Activated B cell treated with CpG ODN at 0.5 μM for 24 hours (primary cell): ENCODE data around the gene OBI1. TPM values are rescaled to one million over a fixed set of nuclear protein-coding genes. Genes with fewer than 3 reads are reported as not detected.

Experiments used
- ATAC-seq: fragments of 200-7000 bp; cut with Tn5 transposase; one replicate; pipeline ENCODE4 v1.10.0; 2021; ENCODE audit warnings: low read depth, mild to moderate bottlenecking, moderate library complexity
- CTCF ChIA-PET: fragments of 350-600 bp; sonication (Branson Sonifier 250); formaldehyde crosslinking; loops from one replicate; lab custom pipeline; 2021; ENCODE audit warnings: antibody characterized with exemption; lab: Charles Lee
- POLR2A ChIA-PET: fragments of 350-600 bp; sonication (Branson Sonifier 250); formaldehyde crosslinking; loops from one replicate; lab custom pipeline; 2021; ENCODE audit warnings: antibody characterized with exemption; lab: Charles Lee
- DNase-seq: peaks from one replicate; pipeline ENCODE4 v3.0.0; 2022
- H3K27ac Mint-ChIP-seq: one replicate; pipeline ENCODE4 v1.8.0; 2020; ENCODE audit warnings: mixed read lengths
- H3K27me3 Mint-ChIP-seq: one replicate; pipeline ENCODE4 v1.8.0; 2021; ENCODE audit warnings: mixed read lengths
- H3K36me3 Mint-ChIP-seq: one replicate; pipeline ENCODE4 v1.8.0; 2021; ENCODE audit warnings: low read depth, mixed read lengths
- H3K4me1 Mint-ChIP-seq: one replicate; pipeline ENCODE4 v1.8.0; 2021; ENCODE audit warnings: mixed read lengths
- H3K4me3 Mint-ChIP-seq: one replicate; pipeline ENCODE4 v1.8.0; 2020; ENCODE audit warnings: mild to moderate bottlenecking, mixed read lengths
- H3K9me3 Mint-ChIP-seq: one replicate; pipeline ENCODE4 v1.8.0; 2020; ENCODE audit warnings: mixed read lengths
- intact Hi-C: fragments of 100-400 bp; cut with micrococcal nuclease; formaldehyde crosslinking; loops from one replicate; pipeline ENCODE4 v1.15.1; 2024
- total RNA-seq: library from RNA; stranded (reverse); gene quantifications from 2 replicates; pipeline ENCODE4 v1.2.3, GENCODE V29; 2022
- TF ChIP-seq, protein P1 (sequence below): fragments of 200-600 bp; IDR thresholded peaks from one replicate; pipeline ENCODE4 v1.8.0; 2022; ENCODE audit warnings: antibody characterized with exemption, mild to moderate bottlenecking

The OBI1 gene
- total RNA-seq, 1 donor from 2014 or later: 19.1 TPM

DNA sequence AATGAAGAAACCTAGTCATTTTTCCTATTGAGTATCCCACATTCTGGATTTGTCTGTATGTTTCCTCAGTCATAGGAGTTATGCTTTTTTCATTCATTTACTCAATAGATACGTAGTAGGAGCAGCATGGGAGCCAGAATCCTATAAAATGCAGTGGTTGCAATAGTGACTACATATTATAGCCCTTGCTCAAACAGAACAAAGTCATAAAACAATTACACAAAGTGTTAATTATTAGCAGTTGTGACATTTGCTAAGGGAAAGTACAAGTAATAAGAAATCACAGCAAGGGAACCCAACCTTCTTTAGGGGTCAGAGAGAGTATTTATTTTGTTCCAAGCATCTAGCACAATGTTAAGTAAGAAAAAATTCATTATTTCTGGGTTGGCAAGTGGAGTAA is 27.9 kb downstream of the OBI1 start:
- Mint-ChIP-seq H3K27ac (no peak overlapping the region), H3K4me3 (no peak overlapping the region), H3K9me3 (no peaks in the 10 kb centered on the region), H3K36me3 (peaks cover 81% of the 10 kb centered on the region), H3K4me1 (no peaks in the 10 kb centered on the region), H3K27me3 (no peaks in the 10 kb centered on the region)
- ChIA-PET POLR2A (no interaction called here), CTCF (no interaction called here)
- no peak for ATAC-seq
- no peak for DNase-seq
- TF ChIP-seq, protein P1, sequence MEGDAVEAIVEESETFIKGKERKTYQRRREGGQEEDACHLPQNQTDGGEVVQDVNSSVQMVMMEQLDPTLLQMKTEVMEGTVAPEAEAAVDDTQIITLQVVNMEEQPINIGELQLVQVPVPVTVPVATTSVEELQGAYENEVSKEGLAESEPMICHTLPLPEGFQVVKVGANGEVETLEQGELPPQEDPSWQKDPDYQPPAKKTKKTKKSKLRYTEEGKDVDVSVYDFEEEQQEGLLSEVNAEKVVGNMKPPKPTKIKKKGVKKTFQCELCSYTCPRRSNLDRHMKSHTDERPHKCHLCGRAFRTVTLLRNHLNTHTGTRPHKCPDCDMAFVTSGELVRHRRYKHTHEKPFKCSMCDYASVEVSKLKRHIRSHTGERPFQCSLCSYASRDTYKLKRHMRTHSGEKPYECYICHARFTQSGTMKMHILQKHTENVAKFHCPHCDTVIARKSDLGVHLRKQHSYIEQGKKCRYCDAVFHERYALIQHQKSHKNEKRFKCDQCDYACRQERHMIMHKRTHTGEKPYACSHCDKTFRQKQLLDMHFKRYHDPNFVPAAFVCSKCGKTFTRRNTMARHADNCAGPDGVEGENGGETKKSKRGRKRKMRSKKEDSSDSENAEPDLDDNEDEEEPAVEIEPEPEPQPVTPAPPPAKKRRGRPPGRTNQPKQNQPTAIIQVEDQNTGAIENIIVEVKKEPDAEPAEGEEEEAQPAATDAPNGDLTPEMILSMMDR: no peak
- intact Hi-C loops: no loop called here

DNA sequence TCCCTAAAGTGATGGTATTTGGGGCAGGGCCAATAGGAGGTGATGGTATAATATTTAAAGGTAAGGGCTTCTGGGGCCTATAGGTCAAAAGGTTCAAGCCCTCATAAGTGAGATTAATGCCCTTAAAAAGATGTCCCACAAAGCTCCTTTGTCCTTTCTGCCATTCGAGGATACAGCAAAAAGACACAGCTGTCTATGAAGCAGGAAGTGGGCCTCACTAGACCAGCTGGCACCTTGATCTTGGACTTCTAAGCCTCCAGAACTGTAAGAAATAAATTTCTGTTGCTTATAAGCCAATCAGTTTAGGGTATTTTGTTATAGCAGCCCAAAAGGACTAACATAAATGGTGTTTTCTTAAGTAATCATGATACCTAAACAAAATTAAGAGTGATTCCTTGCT is 28.4 kb downstream of the OBI1 start:
- Mint-ChIP-seq H3K4me1 (no peaks in the 10 kb centered on the region), H3K4me3 (no peak overlapping the region), H3K27me3 (no peaks in the 10 kb centered on the region), H3K27ac (no peak overlapping the region), H3K9me3 (no peaks in the 10 kb centered on the region), H3K36me3 (peaks cover 79% of the 10 kb centered on the region)
- intact Hi-C loops: no loop called here
- TF ChIP-seq, protein P1: no peak
- CTCF ChIA-PET: no interaction called here
- ATAC-seq: no peak
- POLR2A ChIA-PET: no interaction called here
- no peak for DNase-seq

DNA sequence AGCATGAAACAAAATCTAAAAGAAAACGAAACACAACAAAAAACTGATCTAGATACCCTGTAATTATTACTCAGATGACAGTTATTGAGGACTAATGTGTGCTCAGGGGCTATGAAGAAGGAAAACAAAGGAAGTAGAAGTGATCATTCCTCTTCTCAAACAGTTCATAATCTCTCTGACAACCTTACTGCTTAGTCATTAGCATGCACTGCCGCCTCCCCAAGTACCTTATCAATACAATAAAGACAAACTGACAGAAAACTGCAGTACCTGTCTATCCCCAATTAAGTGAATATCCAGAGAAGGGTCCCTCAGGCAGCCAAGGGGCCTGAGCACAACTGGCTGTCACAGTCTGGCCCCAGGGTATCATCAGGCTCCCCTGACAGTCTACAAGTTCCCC is 33.6 kb downstream of the OBI1 start:
- intact Hi-C loops: no loop called here
- CTCF ChIA-PET: no interaction called here
- H3K27ac Mint-ChIP-seq: no peak overlapping the region

DNA sequence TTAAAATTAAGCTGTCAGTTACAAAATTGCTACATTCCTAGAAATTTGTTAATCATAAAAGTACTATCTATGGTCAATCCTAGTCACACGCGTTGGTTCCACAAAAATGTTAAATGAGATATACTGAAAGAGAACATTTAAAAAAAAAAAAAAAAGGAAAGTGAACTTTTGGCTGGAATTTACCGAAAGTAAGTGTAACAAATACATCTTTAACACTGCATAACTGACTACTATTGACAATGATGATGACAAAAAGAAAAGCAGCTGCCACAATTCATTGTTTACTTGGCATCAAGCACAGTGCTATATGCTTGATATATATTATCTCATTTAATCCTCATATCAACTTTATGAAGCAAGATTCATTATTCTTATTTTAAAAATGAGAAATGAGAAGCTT is 35.8 kb downstream of the OBI1 start:
- no peak overlapping the region for H3K27ac Mint-ChIP-seq
- TF ChIP-seq, protein P1: no peak
- H3K36me3 Mint-ChIP-seq: peaks cover 63% of the 10 kb centered on the region
- no peak for ATAC-seq
- H3K9me3 Mint-ChIP-seq: no peaks in the 10 kb centered on the region
- intact Hi-C loops: no loop called here
- H3K4me3 Mint-ChIP-seq: no peak overlapping the region
- POLR2A ChIA-PET: no interaction called here
- H3K4me1 Mint-ChIP-seq: no peaks in the 10 kb centered on the region
- DNase-seq: no peak
- CTCF ChIA-PET: no interaction called here
- no peaks in the 10 kb centered on the region for H3K27me3 Mint-ChIP-seq

More for the DNA sequence above, 33.6 kb downstream of the OBI1 start:
- TF ChIP-seq, protein P1: no peak
- POLR2A ChIA-PET: no interaction called here
- no peak for DNase-seq
- Mint-ChIP-seq H3K36me3 (peaks cover 72% of the 10 kb centered on the region), H3K4me3 (no peak overlapping the region), H3K27me3 (no peaks in the 10 kb centered on the region), H3K4me1 (no peaks in the 10 kb centered on the region), H3K9me3 (no peaks in the 10 kb centered on the region)
- ATAC-seq: no peak

DNA sequence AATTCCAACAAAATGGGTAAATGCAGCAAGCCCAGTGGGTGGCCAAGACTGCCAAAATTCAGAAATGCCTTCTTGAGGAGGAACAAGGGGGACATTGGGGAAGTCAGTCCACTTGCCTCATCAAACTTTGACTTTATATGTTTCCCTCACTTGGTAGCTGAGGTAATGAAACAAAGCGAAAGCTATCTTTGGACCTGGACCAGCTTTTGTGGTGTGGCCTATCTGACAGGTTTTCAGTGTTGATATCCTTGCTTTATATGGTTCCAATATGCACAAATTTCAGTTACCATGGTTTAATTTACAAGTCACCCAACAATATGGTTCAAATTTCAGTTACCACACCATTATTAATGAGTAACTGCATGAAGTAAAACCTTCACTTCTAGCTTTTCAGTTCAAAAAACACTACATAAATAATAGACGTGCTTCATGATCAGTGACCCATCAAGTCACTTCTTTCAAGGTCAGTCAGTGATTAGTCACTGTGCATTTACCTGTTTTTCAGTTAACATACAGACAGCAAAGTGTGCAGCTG is 38.0 kb downstream of the OBI1 start:
- POLR2A ChIA-PET: no interaction called here
- intact Hi-C loops: no loop called here
- no peak overlapping the region for H3K4me3 Mint-ChIP-seq
- CTCF ChIA-PET: no interaction called here
- H3K4me1 Mint-ChIP-seq: no peaks in the 10 kb centered on the region
- no peaks in the 10 kb centered on the region for H3K9me3 Mint-ChIP-seq
- H3K27ac Mint-ChIP-seq: no peak overlapping the region
- H3K27me3 Mint-ChIP-seq: no peaks in the 10 kb centered on the region
- TF ChIP-seq, protein P1: no peak
- H3K36me3 Mint-ChIP-seq: peaks cover 63% of the 10 kb centered on the region
- DNase-seq (no peak), ATAC-seq (no peak)
